HTR-8/SVneo (cell line): ENCODE data around the gene FFAR1.
"Not testable (repeated sequence)": the region's sequence is repeated elsewhere in the genome, so short reads cannot be mapped to it uniquely, and the experiment has no call there.

ENCODE experiments used
- DNase-seq: peaks from one replicate; pipeline ENCODE4 v3.0.0; 2011; ENCODE audit warnings: low spot score, mixed read lengths; ENCODE audit not compliant: insufficient read length
- FAIRE-seq: peaks from 2 replicates; lab custom pipeline; 2011; peaks lifted over from hg19 to GRCh38; lab: Jason Lieb, UNC

Gene FFAR1

DNA sequence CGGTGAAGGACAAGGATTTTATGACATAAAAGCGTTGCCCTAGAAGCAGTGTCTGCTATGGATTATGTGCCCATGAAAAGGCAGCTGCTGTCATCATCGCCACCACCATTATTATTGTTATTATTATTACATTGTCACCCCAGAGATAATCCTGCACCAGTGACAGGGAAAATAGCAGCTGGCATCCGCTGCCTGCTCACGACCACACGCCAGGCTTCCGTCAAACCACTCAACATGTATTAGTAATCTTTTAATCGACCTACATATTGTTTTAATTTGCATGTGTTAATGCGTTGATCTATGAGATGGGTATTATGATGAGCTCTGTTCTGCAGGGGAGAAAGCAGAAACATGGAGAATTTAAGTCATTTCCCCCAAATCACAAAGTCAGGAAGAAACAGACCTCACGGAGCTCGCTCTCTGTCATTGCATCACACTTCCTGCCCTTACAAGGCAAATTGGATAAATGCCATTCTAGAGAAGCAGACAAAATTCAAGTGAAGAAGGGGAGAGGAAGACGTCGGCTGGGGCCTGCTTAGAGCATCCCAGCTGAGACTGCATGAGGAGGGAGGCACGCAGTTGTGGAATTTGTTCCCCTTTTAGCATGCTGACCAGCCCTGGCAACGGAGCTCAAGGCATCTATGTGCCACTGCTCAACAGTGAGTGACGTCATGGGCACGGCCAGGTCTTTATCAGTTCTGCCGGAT lies 10.3 kb downstream of the FFAR1 start, which contains the start of gene FFAR3:
TSS of gene FFAR3 (plus strand) at position 594 of the 707 bp plus-strand sequence. CDS start 431 bp downstream, outside the sequence.
- DNase-seq = no peak

DNA sequence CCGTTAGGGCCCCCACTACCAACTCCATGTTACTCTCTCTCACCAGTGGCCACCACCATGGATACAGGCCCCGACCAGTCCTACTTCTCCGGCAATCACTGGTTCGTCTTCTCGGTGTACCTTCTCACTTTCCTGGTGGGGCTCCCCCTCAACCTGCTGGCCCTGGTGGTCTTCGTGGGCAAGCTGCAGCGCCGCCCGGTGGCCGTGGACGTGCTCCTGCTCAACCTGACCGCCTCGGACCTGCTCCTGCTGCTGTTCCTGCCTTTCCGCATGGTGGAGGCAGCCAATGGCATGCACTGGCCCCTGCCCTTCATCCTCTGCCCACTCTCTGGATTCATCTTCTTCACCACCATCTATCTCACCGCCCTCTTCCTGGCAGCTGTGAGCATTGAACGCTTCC lies 11.1 kb downstream of the FFAR1 start:
- peak; percentile 83 for FAIRE-seq

More for the DNA sequence above, 10.3 kb downstream of the FFAR1 start, which contains the start of gene FFAR3:
- FAIRE-seq = no peak

DNA sequence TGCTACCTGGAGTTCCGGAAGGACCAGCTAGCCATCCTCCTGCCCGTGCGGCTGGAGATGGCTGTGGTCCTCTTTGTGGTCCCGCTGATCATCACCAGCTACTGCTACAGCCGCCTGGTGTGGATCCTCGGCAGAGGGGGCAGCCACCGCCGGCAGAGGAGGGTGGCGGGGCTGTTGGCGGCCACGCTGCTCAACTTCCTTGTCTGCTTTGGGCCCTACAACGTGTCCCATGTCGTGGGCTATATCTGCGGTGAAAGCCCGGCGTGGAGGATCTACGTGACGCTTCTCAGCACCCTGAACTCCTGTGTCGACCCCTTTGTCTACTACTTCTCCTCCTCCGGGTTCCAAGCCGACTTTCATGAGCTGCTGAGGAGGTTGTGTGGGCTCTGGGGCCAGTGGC lies 11.7 kb downstream of the FFAR1 start:
- FAIRE-seq, DNase-seq: not testable (repeated sequence)

More for the DNA sequence above, 11.1 kb downstream of the FFAR1 start:
- not testable (repeated sequence) for DNase-seq

DNA sequence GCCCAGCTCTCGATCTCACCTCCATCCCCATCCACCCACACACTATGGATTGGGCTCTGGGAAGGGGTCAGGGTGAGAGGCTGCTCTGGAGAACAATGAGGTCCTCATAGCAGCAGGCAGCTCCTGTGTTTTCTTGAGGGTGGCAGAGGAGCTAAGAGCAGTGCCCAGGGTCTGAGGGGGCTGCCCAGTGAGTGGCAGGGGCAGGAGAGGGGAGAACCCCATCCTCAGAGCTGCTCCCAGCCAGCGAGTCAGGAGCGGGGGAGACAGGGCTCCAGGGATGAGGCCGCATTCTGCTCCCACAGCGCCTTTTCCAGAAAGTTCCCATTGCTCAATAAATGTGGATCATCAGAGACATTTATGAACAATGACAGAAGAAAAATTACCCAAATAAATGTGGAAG lies 12.4 kb downstream of the FFAR1 start:
- FAIRE-seq, DNase-seq: not testable (repeated sequence)

DNA sequence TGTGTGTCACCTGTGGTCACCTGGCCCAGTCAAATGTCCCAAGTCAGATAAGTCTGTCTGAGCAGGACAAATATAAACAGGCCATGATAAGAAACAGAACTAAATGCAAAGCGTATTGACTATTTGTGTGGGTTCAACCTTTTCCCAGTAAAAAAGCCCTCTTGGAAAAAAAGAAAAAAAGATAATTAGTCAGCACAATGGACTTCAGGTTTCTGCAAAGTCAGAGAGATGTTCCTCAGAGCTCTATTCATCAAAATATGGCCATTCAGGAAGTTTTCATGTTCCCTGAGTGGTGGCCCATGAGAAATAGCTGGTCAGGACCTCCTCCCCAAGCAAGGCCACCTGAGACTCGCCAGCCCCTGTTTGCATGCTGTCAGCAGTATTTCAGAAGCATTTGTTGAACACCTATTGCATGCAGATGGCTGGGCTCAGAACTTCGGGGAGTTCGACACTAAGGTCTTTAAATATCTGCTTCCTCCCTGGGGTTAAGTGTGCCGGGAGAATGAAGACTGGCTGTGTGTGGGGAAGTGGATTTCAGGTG lies 13.2 kb downstream of the FFAR1 start:
- DNase-seq (no peak), FAIRE-seq (no peak)

DNA sequence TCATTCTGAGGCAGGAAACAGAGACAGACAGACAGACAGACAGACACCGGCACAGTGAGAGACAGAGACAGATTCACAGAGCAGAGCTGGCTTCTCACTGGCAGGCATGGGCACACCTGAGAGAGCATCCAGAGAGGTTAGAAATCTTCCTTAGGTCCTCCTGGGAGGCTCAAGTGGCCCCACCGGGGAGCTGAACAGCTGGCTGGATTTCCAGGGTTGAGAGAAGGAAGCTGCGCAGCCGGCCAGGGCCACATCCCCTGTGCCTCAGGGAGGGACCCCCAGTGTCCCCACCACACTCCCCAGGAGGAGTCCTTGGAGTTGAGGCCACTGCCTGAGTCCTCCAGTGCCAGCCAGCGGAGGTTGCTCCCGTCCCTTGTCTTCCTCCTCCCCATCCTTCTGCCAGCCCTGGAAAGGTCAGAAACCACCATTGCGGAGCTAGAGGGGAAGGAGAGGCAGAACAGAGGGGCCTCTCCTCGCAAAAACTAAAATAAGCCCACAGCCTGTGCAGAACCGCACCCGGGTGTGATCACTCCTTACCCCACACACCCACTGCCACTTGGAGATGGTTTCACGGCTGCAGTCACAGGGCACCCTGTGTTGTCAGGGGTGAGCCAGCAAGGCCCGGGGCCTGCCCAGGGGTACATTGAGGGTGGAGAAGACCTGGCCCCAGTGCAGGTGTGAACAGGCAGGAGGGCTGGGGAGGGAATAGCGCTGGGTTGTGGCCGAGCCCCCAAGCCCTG lies 14.7 kb downstream of the FFAR1 start:
- FAIRE-seq (no peak), DNase-seq (no peak)

DNA sequence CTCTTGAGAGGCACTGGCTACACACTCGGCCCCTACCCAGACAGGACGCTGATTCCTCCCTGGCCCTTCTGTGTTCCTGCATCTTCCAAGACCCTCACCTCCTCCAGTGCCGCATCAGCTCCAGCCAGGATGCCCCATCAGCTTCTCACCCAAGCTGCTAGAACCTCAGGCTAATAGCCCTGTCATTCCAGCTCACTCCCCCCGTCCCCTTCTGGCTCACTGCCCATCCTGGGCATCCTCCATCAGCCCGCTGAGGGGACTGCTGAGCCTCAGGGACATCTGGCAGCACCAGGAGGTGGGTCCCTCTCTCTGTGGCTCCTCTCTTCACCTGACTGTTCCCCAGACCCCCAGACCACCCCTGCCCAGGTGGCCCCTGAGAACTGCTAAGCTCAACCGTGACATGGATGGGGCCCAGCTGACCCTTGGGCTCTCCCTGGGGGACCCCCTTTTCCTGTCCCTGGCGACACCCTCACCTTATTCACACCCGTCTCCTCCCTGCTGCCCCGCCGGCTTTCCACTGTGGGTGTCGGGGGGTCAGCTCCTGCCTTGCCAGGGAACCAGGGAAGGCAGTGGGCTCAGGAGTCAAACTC lies 15.4 kb downstream of the FFAR1 start:
- no peak for FAIRE-seq
- DNase-seq = no peak

DNA sequence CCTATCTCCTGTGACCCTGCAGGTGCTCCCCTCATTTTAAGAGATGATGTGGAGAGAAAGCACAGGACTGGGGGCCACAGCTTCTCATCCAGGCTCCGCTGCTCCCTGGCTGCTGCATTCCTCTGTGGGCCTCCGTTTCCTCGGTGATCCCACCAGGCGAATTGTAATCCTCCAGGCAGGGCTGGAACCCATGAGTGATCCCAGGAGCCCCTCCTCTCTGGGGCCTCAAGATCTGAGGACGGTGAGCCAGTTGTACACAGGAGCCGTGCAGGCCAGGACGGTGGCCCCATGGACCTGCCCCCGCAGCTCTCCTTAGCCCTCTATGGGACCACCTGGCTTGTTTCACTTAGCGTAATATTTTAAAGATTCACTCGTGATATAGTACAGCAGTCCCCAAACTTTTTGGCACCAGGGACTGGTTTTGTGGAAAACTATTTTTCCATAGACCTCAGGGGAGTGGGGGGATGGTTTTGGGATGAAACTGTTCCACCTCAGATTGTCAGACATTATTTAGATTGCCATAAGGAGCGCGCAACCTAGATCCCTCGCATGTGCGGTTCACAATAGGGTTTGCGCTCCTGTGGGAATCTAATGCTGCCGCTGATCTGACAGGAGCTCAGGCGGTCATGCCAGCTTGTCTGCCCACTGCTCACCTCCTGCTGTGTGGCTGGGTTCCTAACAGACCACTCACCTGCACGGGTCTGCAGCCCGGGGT lies 16.2 kb downstream of the FFAR1 start:
- no peak for FAIRE-seq

DNA sequence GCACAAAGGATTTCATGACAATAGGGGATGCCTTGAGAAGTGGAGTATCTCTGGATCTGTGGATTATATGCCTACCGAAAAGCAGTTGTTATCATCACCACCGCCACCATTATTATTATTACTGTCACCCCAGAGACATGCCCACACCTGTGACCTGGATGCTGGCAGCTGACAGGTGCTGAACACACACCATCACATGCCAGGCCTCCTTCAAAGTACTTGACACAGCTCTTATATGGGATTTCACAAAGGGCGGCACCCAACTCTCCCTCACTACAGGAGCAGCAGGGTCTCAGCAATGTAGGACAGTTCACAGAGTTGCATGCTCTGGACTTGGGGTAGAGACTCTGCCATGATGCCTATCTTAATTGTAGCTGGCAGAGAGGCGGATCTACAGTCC lies 17.6 kb downstream of the FFAR1 start:
- FAIRE-seq (no peak), DNase-seq (no peak)

More for the DNA sequence above, 16.2 kb downstream of the FFAR1 start:
- DNase-seq = no peak

DNA sequence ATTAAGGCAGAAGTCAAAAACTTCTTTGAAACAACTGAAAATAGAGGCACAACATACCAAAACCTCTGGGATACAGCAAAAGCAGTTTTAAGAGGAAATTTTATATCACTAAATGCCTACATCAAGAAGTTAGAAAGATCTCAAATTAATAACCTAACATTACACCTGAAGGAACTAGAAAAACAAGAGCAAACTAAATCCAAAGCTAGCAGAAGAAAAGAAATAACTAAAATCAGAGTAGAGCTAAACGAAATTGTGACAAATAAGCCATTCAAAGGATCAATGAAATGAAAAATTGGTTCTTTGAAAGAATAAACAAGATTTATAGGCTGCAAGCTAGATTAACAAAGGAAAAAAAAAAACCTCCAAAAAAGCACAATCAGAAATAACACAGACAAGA lies 20.7 kb downstream of the FFAR1 start:
- FAIRE-seq (no peak), DNase-seq (no peak)

DNA sequence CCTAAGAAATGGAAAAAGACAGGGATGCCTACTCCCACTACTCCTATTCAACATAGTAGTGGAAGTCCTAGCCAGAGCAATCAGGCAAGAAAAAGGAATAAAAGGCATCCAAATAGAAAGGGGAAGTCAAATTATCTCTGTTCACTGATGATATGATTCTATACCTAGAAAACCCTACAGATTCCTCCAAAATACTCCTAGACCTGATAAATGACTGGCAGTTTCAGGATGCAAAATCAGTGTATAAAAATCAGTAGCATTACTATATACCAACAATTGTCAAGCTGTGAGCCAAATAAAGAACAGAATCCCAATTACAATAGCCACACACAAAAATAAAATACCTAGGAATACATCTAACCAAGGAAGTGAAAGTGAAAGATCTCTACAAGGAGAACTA lies 21.8 kb downstream of the FFAR1 start:
- FAIRE-seq = no peak

DNA sequence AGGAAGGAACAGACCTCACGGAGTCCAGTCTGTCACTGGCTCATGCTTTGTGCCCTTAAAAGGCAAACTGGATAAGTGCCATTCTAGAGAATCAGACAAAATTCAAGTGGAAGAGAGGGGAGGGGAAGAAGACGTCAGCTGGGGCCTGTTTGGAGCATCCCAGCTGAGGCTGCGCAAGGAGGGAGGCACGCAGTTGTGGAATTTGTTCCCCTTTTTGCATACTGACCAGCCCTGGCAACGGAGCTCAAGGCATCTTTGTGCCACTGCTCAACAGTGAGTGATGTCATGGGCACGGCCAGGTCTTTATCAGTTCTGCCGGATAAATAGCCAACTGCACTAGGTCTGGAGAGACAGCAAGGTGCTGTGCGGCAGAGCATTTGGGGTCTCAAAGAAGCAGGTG lies 23.0 kb downstream of the FFAR1 start, which contains the start of gene GPR42:
TSS of gene GPR42 (plus strand) at position 347 of the 400 bp plus-strand sequence. CDS start 292 bp downstream, outside the sequence.
- DNase-seq (no peak), FAIRE-seq (no peak)

More for the DNA sequence above, 21.8 kb downstream of the FFAR1 start:
- no peak for DNase-seq

DNA sequence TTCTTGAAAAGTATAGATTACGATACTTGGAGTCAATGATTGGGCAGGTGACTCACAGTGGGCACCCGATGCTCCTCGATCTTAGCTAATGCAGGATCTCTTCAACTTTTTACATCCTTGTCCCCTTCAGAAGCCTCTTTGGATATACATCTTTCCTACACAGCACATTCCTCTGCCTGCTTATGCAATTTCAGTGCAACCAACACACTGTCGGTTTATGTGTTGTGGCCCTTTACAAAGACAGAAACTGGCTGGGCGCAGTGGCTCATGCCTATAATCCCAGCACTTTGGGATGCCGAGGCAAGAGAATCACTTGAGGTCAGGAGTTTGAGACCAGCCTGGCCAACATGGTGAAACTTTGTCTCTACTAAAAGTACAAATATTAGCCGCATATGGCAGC lies 25.8 kb downstream of the FFAR1 start:
- FAIRE-seq (no peak), DNase-seq (no peak)

DNA sequence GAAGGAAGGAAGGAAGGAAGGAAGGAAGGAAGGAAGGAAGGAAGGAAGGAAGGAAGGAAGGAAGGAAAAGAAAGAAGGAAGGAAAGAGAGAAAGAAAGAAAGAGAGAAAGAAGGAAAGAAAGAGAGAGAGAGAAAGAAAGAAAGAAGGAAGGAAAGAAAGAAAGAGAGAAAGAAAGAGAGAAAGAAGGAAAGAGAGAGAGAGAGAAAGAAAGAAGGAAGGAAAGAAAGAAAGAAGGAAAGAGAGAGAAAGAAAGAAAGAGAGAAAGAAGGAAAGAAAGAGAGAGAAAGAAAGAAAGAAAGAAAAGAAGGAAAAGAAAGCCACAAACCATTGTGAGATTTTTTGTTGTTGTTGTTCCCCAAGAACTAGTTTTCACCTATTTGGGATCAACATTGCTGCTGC lies 26.3 kb downstream of the FFAR1 start:
- not testable (repeated sequence) for FAIRE-seq, DNase-seq

DNA sequence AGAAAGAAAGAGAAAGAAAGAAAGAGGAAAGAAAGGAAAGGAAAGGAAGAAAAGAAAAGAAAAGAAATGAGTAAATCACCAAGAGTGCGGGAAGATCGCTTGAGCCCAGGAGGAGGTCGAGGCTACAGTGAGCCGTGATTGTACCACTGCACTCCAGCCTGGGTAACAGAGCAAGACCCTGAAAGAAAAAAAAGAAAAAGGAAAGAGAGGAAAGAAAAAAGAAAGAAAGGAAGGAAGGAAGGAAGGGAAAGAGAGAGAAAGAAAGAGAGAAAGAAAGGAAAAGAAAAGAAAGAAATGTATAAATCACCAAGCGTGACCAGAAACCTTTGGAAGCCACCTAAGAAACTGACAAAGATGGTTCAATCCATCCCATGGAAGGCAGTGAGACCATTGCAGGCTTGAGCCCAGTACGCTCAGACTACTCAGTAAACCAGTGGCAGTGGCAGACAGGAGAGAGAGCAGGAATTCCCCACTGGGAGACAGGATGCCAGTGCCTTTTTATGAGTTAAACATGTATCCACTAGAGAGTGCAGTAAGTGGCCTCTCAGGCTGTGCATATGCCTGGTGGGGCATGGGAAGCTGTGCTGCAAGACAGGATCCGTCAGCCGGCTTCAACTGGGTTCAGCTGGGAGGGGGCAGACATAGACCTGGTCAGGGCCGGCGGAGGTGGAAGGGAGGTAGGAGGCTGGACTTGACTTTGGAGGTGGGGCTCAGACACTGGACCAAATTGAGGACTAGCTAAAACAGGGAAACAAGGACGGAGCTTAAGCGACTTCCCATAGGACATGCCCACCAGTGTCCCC lies 28.0 kb downstream of the FFAR1 start:
- FAIRE-seq = no peak
- no peak for DNase-seq

DNA sequence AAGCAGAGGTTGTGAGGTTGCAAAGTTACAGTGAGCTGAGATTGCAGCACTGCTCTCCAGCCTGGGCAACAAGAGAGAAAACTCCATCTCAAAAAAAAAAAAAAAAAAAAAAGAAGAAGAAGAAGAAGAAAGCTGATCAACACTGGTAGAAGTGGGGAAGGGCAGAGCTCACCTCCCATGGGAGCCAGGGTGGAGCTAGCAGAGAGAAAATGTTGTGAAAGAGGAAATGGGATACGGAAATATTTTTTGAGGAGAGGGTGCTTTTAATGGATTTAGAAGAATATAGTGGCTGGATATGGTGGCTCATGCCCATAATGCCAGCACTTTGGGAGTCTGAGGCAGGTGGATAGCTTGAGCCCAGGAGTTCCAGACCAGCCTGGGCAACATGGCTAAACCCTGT lies 30.0 kb downstream of the FFAR1 start:
- DNase-seq = no peak
- no peak for FAIRE-seq

DNA sequence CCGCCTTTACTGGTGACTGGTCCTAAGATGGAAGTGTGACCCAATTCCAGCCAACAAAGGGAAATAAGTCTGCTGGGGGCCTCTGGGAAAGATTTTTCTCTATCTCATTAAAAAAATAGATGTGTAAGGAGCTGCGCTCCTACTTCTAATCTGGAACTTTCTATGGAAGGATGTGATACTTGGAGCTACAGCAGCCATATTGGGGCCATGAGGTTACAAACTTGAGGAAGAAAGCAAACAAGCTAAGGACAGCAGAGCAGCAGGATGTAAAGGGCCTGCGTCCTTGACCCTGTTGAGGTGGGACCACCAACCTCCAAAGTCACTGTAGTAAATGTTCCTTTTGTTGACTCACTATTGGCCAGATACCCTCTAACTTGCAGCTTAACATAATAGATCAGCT lies 30.7 kb downstream of the FFAR1 start:
- DNase-seq (no peak), FAIRE-seq (no peak)

DNA sequence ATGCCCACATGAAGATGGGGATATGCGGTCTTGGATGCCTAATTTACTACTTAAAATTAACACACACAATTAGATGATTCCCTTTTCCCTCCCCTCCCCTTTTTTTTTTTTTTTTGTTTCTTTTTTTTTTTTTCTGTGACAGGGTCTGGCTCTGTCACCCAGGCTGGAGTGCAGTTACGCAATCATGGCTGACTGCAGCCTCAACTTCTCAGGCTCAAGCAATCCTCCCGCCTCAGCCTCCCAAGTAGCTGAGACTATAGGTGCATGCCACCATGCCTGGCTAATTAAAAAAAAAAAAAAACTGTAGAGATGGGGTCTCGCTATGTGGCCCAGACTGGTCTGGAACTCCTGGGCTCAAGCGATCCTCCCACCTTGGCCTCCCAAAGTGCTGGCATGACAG lies 31.8 kb downstream of the FFAR1 start:
- FAIRE-seq, DNase-seq: not testable (repeated sequence)

DNA sequence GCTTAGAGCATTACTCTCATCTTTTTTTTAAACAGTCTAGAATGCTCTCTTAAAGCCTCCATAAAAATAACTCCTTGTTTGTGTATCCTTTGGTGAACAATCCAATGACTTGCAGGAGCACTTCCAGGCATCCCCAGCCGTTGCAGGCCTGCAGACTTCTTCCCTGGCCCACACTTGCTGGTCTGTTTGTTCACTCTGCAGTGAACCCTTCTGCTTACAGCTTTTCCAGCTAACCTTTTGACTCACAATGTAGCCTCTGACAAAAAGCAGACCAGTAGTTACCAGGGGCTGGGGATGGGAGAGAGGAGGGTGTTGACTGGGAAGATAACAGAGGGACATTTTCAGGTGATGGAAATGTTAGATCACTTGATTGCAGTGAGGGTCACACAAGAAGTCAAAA lies 32.3 kb downstream of the FFAR1 start:
- DNase-seq = no peak
- no peak for FAIRE-seq
